Heart right ventricle (tissue), 16 donors: Measurements from ENCODE around the gene LTBP2. TPM values are rescaled to one million over a fixed set of nuclear protein-coding genes. Genes with fewer than 3 reads are reported as not detected.

Experiments used
- ATAC-seq, 8 donors: fragments of 200-7000 bp; cut with Tn5 transposase; one replicate each; pipeline ENCODE4 v1.9.1; 2020; ENCODE audit warnings: mild to moderate bottlenecking in 8 of 8, moderate library complexity in 8 of 8, moderate number of reproducible peaks in 1 of 8
- DNase-seq, 2 donors: peaks; one replicate each; pipeline ENCODE4 v3.0.0-alpha.2; 2020
- H3K27ac ChIP-seq, 10 donors: fragments of 200-600 bp; sonication (generic) in 2 of 10; one replicate each; pipeline versions ENCODE4 v1.5.0 to v1.8.0; 2020 to 2022; ENCODE audit warnings: mild to moderate bottlenecking in 3 of 10
- H3K27me3 ChIP-seq, 7 donors: fragments of 200-600 bp; one replicate each; pipeline ENCODE4 v1.8.0; 2021 to 2022; ENCODE audit warnings: mild to moderate bottlenecking in 2 of 7
- H3K36me3 ChIP-seq, 9 donors: fragments of 200-600 bp; sonication (generic) in 1 of 9; one replicate each; pipeline versions ENCODE4 v1.5.0 to v1.8.0; 2020 to 2022; ENCODE audit warnings: mild to moderate bottlenecking in 2 of 9
- H3K4me1 ChIP-seq, 9 donors: fragments of 200-600 bp; sonication (generic) in 1 of 9; one replicate each; pipeline versions ENCODE4 v1.5.0 to v1.8.0; 2020 to 2022; ENCODE audit warnings: mild to moderate bottlenecking in 4 of 9
- H3K4me3 ChIP-seq, 10 donors: fragments of 200-600 bp; sonication (generic) in 2 of 10; one replicate each; pipeline versions ENCODE4 v1.5.0 to v1.8.0; 2020 to 2022; ENCODE audit warnings: mild to moderate bottlenecking in 7 of 10, moderate library complexity in 2 of 10
- H3K9me3 ChIP-seq, 11 donors: fragments of 200-600 bp in 10 of 11; sonication (generic) in 2 of 11; one replicate each; pipeline versions ENCODE4 v1.5.0 to v1.8.0; 2013 to 2022; ENCODE audit warnings: mild to moderate bottlenecking in 2 of 11, control low read depth in 1 of 11, moderate library complexity in 1 of 11
- WGBS, 2 donors: extraction: QIAGEN DNeasy Blood & Tissue Kit; methylation state at CpG; one replicate each; pipeline ENCODE4 v1.1.7; 2013; ENCODE audit warnings: inconsistent platforms in 1 of 2; 5-methylcytosine and 5-hydroxymethylcytosine counted together
- intact Hi-C, 10 donors: fragments of 100-400 bp; cut with DNase I; formaldehyde crosslinking; loops; one replicate each; pipeline versions ENCODE4 v1.11.1 to v1.14.2; 2022
- polyA plus RNA-seq, 2 donors: library from polyadenylated mRNA; stranded (reverse); fragments of 200-250 nt; gene quantifications; one replicate each; pipeline ENCODE4 v1.2.3, GENCODE V29; 2013
- total RNA-seq, 10 donors: library from RNA; stranded (reverse); fragmentation: NEBNext Ultra II Directional in 3 of 10; extraction: Animal tissue kit (Norgen Biotek cat#: 25700) in 3 of 10; gene quantifications; one replicate each; pipeline versions ENCODE4 v1.2.1 to v1.2.4, GENCODE V29; 2021 to 2023
- TF ChIP-seq, protein P1 (sequence below), 9 donors: fragments of 200-600 bp; sonication (generic) in 2 of 9; IDR thresholded peaks; one replicate each; pipeline versions ENCODE4 v1.5.0 to v1.8.0; 2021 to 2022; ENCODE audit warnings: antibody characterized with exemption in 9 of 9, mild to moderate bottlenecking in 5 of 9, moderate library complexity in 1 of 9
- donor health status: Arrhythmogenic right ventricular cardiomyopathy.
- donor health status: ischemic (EF 13 %, LVEDD 7.1; RV severe dilation, severe dysfunction).
- donor health status: healthy with polysubstance abuse.
- donor health status: DM: no; HTN: yes; CAD: no.
- donor health status: DM: no; HTN: no; CAD: no.
- donor health status: ischemic (EF 25% LVEDD 6.9; RV normal size, moderate dysfunction).
- donor health status: ischemic (EF 25% LVEDD 5.7; RV mildly dilated, moderate dysfunction).
- donor health status: healthy.
- donor health status: DM: yes; HTN: yes; CAD: no.
- donor health status: Ischemic cardiomyopathy.
- donor health status: ischemic (EF 35%, LVEDD 5.7; RV mildly dilated, moderate dysfunction).
- donor health status: nonischemic (EF 11% LVEDD 7.7; RV severe dilation, severe dysfunction).
- donor health status: DM: yes; HTN: yes; CAD: no.
- donor health status: PGD.
- donor health status: ischemic (EF 29% LVEDD 5.4; RV normal size, mild dysfunction).
- donor health status: nonischemic (EF 23%, LVEDD 6.1; RV moderate dilation, normal function).

Gene LTBP2
- total and polyA plus RNA-seq, 12 donors, result 3.5 to 50.3 (median 17.3) TPM

DNA sequence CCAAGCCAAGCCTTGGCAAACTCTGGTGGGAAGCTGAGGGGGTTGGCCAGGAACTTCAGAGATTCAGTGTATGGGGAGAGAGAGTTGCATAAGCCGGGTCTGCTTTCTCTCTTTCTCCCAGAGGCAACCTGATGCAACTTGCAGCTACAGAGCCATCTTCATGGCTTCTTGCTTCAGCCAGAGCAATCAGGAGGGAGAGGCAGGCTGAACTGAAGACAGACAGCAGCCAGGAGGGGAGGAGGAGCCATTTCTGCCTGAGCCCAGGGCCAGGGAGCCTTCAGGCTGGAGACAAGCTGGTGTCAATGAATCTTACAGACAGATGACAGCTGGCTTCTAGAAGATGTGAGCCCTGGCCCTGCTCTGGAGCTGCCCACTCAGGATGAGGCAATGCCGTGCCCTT, 137.7 kb downstream of the LTBP2 start:
- peak in 1 of 8 donors; percentile 14 for ATAC-seq
- DNase-seq, result no peak
- Histone ChIP-seq H3K9me3 (no peaks in the 10 kb centered on the region), H3K4me3 (no peak overlapping the region), H3K4me1 (peaks cover 0 to 29% (median 8%) of the 10 kb centered on the region in 9 donors), H3K27ac (no peak overlapping the region), H3K27me3 (no peaks in the 10 kb centered on the region), H3K36me3 (peaks cover 0 to 73% (median 6%) of the 10 kb centered on the region in 9 donors)
- intact Hi-C loops, result no loop called here
- 64 to 74% methylated on average over 2 of the region's 2 CpGs for WGBS, 2 donors
- TF ChIP-seq, protein P1, sequence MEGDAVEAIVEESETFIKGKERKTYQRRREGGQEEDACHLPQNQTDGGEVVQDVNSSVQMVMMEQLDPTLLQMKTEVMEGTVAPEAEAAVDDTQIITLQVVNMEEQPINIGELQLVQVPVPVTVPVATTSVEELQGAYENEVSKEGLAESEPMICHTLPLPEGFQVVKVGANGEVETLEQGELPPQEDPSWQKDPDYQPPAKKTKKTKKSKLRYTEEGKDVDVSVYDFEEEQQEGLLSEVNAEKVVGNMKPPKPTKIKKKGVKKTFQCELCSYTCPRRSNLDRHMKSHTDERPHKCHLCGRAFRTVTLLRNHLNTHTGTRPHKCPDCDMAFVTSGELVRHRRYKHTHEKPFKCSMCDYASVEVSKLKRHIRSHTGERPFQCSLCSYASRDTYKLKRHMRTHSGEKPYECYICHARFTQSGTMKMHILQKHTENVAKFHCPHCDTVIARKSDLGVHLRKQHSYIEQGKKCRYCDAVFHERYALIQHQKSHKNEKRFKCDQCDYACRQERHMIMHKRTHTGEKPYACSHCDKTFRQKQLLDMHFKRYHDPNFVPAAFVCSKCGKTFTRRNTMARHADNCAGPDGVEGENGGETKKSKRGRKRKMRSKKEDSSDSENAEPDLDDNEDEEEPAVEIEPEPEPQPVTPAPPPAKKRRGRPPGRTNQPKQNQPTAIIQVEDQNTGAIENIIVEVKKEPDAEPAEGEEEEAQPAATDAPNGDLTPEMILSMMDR (IDR thresholded peaks at IDR 0.05), result no peak

DNA sequence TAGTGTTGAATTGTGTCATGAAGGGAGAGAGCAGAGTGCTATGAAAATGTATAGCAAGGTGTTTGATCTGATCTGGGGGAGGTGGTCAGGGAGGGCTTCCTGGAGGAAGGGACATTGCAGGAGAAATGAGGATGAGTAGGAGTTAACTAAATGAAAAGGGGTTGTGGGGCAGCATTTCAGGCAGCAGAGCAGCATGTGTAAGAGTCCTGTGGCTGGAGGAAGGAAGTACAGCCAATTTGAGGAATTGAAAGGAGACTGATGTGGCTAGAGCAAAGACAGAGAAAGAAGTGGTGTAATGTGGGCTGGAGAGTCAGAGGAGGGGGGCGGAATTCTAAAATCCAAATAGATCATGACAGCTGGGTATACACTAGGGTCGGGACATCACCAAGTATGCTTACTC, 139.4 kb downstream of the LTBP2 start:
- H3K4me1 ChIP-seq, result peaks cover 0 to 36% (median 8%) of the 10 kb centered on the region in 9 donors
- ATAC-seq (no peak), DNase-seq (no peak)
- peaks cover 0 to 57% (median 1%) of the 10 kb centered on the region in 9 donors for H3K36me3 ChIP-seq
- TF ChIP-seq, protein P1 (IDR thresholded peaks at IDR 0.05), result no peak
- intact Hi-C loops, result no loop called here
- H3K9me3 ChIP-seq, result no peaks in the 10 kb centered on the region
- H3K27ac ChIP-seq, result no peak overlapping the region
- H3K27me3 ChIP-seq, result no peaks in the 10 kb centered on the region
- 92 to 100% methylated on average over 2 of the region's 2 CpGs for WGBS, 2 donors
- no peak overlapping the region for H3K4me3 ChIP-seq

DNA sequence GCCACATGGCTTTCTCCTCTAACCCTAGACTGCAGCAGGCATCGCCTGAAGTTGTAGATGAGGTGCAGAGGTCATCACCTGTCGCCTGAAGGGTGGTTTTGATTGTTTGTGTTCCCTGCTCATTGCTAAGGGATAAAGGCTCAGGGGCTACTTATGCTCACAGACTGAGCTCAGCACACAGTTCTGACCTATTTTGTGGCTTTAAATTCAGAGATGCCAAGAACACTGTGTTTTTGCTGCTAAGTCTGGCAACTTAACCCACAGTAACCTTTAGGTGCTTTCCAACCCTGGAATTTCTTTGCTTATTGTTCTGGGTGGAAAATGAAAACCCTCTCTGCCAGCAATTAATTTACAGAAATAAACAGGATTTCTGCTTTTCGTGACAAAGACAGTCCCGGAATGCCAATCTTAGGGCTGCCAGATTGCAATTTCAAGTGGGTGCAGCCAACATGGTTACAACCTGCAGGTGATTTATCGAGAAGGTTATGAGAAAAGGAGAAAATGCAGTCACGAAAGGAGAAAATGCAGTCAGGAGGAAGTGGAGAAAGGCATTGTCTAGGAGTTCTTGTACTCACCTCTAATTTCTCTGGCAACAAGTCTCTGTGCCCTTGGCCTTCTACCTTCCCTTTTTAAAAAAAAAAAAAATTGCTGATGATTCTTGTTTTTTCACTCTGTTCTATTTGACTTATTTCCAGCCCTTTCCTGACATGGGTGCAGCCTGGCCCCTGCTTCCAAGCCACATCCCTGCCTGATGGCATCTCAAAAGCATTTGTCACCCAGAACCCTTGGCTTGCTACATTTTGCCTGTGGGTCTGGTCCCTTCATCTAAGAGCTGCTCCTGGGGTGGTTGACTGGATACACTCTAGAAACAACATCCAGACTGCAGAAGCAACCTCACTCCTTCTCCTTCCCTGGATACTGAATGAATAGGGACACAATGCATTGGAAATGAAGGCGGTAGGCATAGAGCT, 142.2 kb downstream of the LTBP2 start:
- Histone ChIP-seq H3K27ac (no peak overlapping the region), H3K27me3 (no peaks in the 10 kb centered on the region), H3K9me3 (no peaks in the 10 kb centered on the region), H3K4me3 (no peak overlapping the region), H3K4me1 (peaks cover 0 to 17% (median 0%) of the 10 kb centered on the region in 9 donors), H3K36me3 (peaks cover 0 to 33% (median 0%) of the 10 kb centered on the region in 9 donors)
- WGBS, 2 donors, result 70 to 82% methylated on average over 7 of the region's 7 CpGs
- DNase-seq, result no peak
- peak in 1 of 8 donors; percentile 69 for ATAC-seq
- intact Hi-C loops, result no loop called here
- TF ChIP-seq, protein P1 (IDR thresholded peaks at IDR 0.05), result no peak

- no peak for DNase-seq
- intact Hi-C loops, result no loop called here
- no peaks in the 10 kb centered on the region for H3K9me3 ChIP-seq
- TF ChIP-seq, protein P1 (IDR thresholded peaks at IDR 0.05), result no peak
- ATAC-seq, result no peak
- 90 to 95% methylated on average over 3 of the region's 3 CpGs for WGBS, 2 donors
- H3K4me1 ChIP-seq, result peaks cover 0 to 15% (median 0%) of the 10 kb centered on the region in 9 donors
- H3K27ac ChIP-seq, result no peak overlapping the region
- peaks cover 0 to 20% (median 0%) of the 10 kb centered on the region in 9 donors for H3K36me3 ChIP-seq
- no peaks in the 10 kb centered on the region for H3K27me3 ChIP-seq
- H3K4me3 ChIP-seq, result no peak overlapping the region
Observed at GRCh38 chr14:74468513-74468912, 143.5 kb downstream of the LTBP2 start.
